ENCODE results near the gene RLIM.

GRCh38 chrX:74535408-74536151, 78.8 kb downstream of the RLIM start:
- no peak for TF ChIP-seq CTCF (IDR thresholded peaks at IDR 0.05)
- no peak for TF ChIP-seq POLR2A (IDR thresholded peaks at IDR 0.05)
- TF ChIP-seq EP300 (IDR thresholded peaks at IDR 0.05) = no peak
- TF ChIP-seq POLR2AphosphoS5 (IDR thresholded peaks at IDR 0.05) = no peak
